ENCODE data around the gene S100A2. TPM values are rescaled to one million over a fixed set of nuclear protein-coding genes. Genes with fewer than 3 reads are reported as not detected.

The S100A2 gene
- total and polyA plus RNA-seq, 2 donors (not counting 3 experiments of a cell fraction or from before 2014, with no cell fraction given): 4.0 to 4.3 TPM

GRCh38 chr1:153614906-153615305, 49.3 kb upstream of the S100A2 start:
- H3K4me2 ChIP-seq (ENCODE audit: insufficient read depth, low read length): no peak overlapping the region
- intact Hi-C loops (cut with micrococcal nuclease) (no loop called here), dilution Hi-C loops (cut with MboI; ENCODE audit: extremely low pct_ligation_motif_present, low sequenced_read_pairs) (no loop called here)
- H3K9me3 ChIP-seq (replicated peaks; ENCODE audit: control insufficient read depth, insufficient read depth, low read length): no peaks in the 10 kb centered on the region
- H3K36me3 ChIP-seq (ENCODE audit: control insufficient read depth in 2 of 2, extremely low read depth in 1 of 2, insufficient read depth in 2 of 2, low read length in 2 of 2): peaks cover 0 to 6% of the 10 kb centered on the region in 2 experiments
- TF ChIP-seq MYC (IDR thresholded peaks at IDR 0.05; ENCODE audit: low read depth, low read length): no peak
- TF ChIP-seq POLR2A (IDR thresholded peaks at IDR 0.05; ENCODE audit: low read depth, low read length): no peak
- TF ChIP-seq GATA2 (IDR thresholded peaks at IDR 0.05; ENCODE audit: insufficient read depth, insufficient read length, low read depth, low read length): no peak
- no peak for TF ChIP-seq EZH2 (IDR thresholded peaks at IDR 0.05; ENCODE audit: borderline replicate concordance, low read depth, low read length, severe bottlenecking)
- no peak for TF ChIP-seq POLR2AphosphoS5 (IDR thresholded peaks at IDR 0.05; ENCODE audit: insufficient read depth, low read depth, low read length)
- TF ChIP-seq MAX (IDR thresholded peaks at IDR 0.05; ENCODE audit: insufficient read depth, insufficient read length): no peak
- no peak for TF ChIP-seq CTCF (IDR thresholded peaks at IDR 0.05; ENCODE audit: extremely low read depth in 1 of 2, insufficient read depth in 1 of 2, low read depth in 1 of 2, low read length in 2 of 2)
- no peak for TF ChIP-seq FOS (IDR thresholded peaks at IDR 0.05; ENCODE audit: borderline replicate concordance, insufficient read depth, low read length)
- no peak for TF ChIP-seq JUN (IDR thresholded peaks at IDR 0.05; ENCODE audit: borderline replicate concordance, insufficient read depth, insufficient read length, low read depth)
- H4K20me1 ChIP-seq (replicated peaks; ENCODE audit: control insufficient read depth, extremely low read depth, insufficient read depth, low read length): no peaks in the 10 kb centered on the region
- H3K27ac ChIP-seq (ENCODE audit: insufficient read depth, low read depth, low read length): no peak overlapping the region
- H2AFZ ChIP-seq (ENCODE audit: low read depth, low read length): no peak overlapping the region
- no peaks in the 10 kb centered on the region for H3K27me3 ChIP-seq (ENCODE audit: control insufficient read depth in 2 of 2, insufficient read depth in 2 of 2, low read length in 2 of 2)
- no peaks in the 10 kb centered on the region for H3K9me1 ChIP-seq (replicated peaks; ENCODE audit: control insufficient read depth, extremely low read depth, insufficient read depth, low read length)
- H3K4me3 ChIP-seq (replicated peaks in 1 of 3; ENCODE audit: insufficient read depth in 1 of 3, low read depth in 1 of 3, low read length in 3 of 3): no peak overlapping the region
- peaks cover 12% of the 10 kb centered on the region for H3K4me1 ChIP-seq (ENCODE audit: control insufficient read depth, extremely low read depth, insufficient read depth, low read length)
- BruUV-seq (replicated peaks): no TSS peak
- peaks cover 22% of the 10 kb centered on the region for H3K79me2 ChIP-seq (ENCODE audit: control insufficient read depth, insufficient read depth, low read length)
- H3K9ac ChIP-seq (replicated peaks; ENCODE audit: extremely low read depth, insufficient read depth, low read length): no peak overlapping the region
- POLR2A ChIA-PET: interaction anchor here (1.1 to 4.9 kb wide), 3 partner anchors 12 to 19 kb away, joined by 3 to 27 read pairs (median 12); partner anchors contain the start of genes CHTOP and S100A13
- DNase-seq (ENCODE audit: low read depth, low spot score): no peak
- no peak for FAIRE-seq
- CTCF ChIA-PET: interaction anchor here (1.0 to 6.0 kb wide), 7 partner anchors 12 to 104 kb away, joined by 3 to 121 read pairs (median 11); partner anchors contain the start of genes S100A1 and S100A13
